Measurements from ENCODE around the gene ATF1.
"Not testable (repeated sequence)": the region's sequence is repeated elsewhere in the genome, so short reads cannot be mapped to it uniquely, and the experiment has no call there.

Gene ATF1

GRCh38 chr12:50785406-50786001, 21.6 kb downstream of the ATF1 start:
- intact Hi-C loops (cut with DNase I): no loop called here
- DNase-seq: no peak

- no peak for DNase-seq
- intact Hi-C loops (cut with DNase I): no loop called here
Observed at GRCh38 chr12:50786498-50787231, 22.8 kb downstream of the ATF1 start.

- DNase-seq: no peak
- intact Hi-C loops (cut with DNase I): no loop called here
Observed at GRCh38 chr12:50787618-50788017, 23.7 kb downstream of the ATF1 start.

- intact Hi-C loops (cut with DNase I): no loop called here
- DNase-seq: no peak
Observed at GRCh38 chr12:50788561-50788960, 24.7 kb downstream of the ATF1 start.

- no peak for DNase-seq
- intact Hi-C loops (cut with DNase I): no loop called here
Observed at GRCh38 chr12:50790081-50790480, 26.2 kb downstream of the ATF1 start.

- intact Hi-C loops (cut with DNase I): no loop called here
- no peak for DNase-seq
Observed at GRCh38 chr12:50799908-50800307, 36.0 kb downstream of the ATF1 start.

GRCh38 chr12:50803230-50803875, 39.5 kb downstream of the ATF1 start:
- intact Hi-C loops (cut with DNase I): no loop called here
- no peak for DNase-seq

GRCh38 chr12:50806176-50806575, 42.3 kb downstream of the ATF1 start:
- no peak for DNase-seq
- intact Hi-C loops (cut with DNase I): no loop called here

GRCh38 chr12:50809131-50809530, 45.2 kb downstream of the ATF1 start:
- DNase-seq; intact Hi-C loops (cut with DNase I): not testable (repeated sequence)

- intact Hi-C loops (cut with DNase I); DNase-seq: not testable (repeated sequence)
Observed at GRCh38 chr12:50814921-50815320, 51.0 kb downstream of the ATF1 start.

GRCh38 chr12:50820177-50820576, 56.3 kb downstream of the ATF1 start:
- intact Hi-C loops (cut with DNase I): loop anchor here (10.0 kb wide), 1 partner anchor 525 kb away; the partner anchor contains the start of gene CELA1
- DNase-seq: no peak

GRCh38 chr12:50822082-50822481, 58.2 kb downstream of the ATF1 start:
- intact Hi-C loops (cut with DNase I): loop anchor here (10.0 kb wide), 1 partner anchor 523 kb away; the partner anchor contains the start of gene CELA1
- no peak for DNase-seq

GRCh38 chr12:50823724-50824123, 59.8 kb downstream of the ATF1 start:
- intact Hi-C loops (cut with DNase I): loop anchor here (10.0 kb wide), 1 partner anchor 521 kb away; the partner anchor contains the start of gene CELA1
- not testable (repeated sequence) for DNase-seq

GRCh38 chr12:50824914-50825313, 61.0 kb downstream of the ATF1 start:
- intact Hi-C loops (cut with DNase I): loop anchor here (5.0 to 10.0 kb wide), 2 partner anchors 162 to 520 kb away; partner anchors contain the start of gene CELA1
- DNase-seq: no peak

- DNase-seq: peak in 1 of 42 donors; percentile 7
- intact Hi-C loops (cut with DNase I): loop anchor here (5.0 to 10.0 kb wide), 2 partner anchors 162 to 519 kb away; partner anchors contain the start of gene CELA1
Observed at GRCh38 chr12:50825372-50825838, 61.5 kb downstream of the ATF1 start.

GRCh38 chr12:50828121-50828520, 64.2 kb downstream of the ATF1 start:
- intact Hi-C loops (cut with DNase I): loop anchor here (5.0 to 10.0 kb wide), 2 partner anchors 159 to 517 kb away; partner anchors contain the start of gene CELA1
- no peak for DNase-seq

- DNase-seq: peak in 1 of 42 donors; percentile 5
- intact Hi-C loops (cut with DNase I): loop anchor here (5.0 to 10.0 kb wide), 2 partner anchors 158 to 516 kb away; partner anchors contain the start of gene CELA1
Observed at GRCh38 chr12:50828886-50829285, 65.0 kb downstream of the ATF1 start.

- DNase-seq; intact Hi-C loops (cut with DNase I): not testable (repeated sequence)
Observed at GRCh38 chr12:50833801-50834200, 69.9 kb downstream of the ATF1 start.

GRCh38 chr12:50839042-50839441, 75.1 kb downstream of the ATF1 start:
- no peak for DNase-seq
- intact Hi-C loops (cut with DNase I): no loop called here
